Measurements from ENCODE around the gene SIM2.

Gene SIM2

DNA sequence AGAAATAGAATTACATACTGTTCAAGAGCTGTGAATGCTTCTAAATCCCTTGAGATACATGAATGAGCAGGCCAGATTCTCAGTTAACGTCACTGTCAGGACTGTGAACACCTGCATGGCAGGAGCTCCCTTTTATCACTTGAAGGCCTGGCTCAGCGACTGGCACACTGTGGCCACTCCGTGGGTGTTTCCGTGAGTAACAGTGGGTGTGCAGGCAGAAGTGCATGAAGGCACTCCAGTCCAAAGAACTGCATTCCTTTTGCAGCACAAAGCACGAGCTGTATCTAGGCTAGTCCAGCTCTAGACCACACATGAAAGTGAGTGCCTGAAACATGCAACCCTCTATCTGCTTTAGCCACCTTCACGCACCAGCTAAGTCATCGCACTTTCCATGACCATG, 9.6 kb upstream of the SIM2 start:
- ATAC-seq: no peak

DNA sequence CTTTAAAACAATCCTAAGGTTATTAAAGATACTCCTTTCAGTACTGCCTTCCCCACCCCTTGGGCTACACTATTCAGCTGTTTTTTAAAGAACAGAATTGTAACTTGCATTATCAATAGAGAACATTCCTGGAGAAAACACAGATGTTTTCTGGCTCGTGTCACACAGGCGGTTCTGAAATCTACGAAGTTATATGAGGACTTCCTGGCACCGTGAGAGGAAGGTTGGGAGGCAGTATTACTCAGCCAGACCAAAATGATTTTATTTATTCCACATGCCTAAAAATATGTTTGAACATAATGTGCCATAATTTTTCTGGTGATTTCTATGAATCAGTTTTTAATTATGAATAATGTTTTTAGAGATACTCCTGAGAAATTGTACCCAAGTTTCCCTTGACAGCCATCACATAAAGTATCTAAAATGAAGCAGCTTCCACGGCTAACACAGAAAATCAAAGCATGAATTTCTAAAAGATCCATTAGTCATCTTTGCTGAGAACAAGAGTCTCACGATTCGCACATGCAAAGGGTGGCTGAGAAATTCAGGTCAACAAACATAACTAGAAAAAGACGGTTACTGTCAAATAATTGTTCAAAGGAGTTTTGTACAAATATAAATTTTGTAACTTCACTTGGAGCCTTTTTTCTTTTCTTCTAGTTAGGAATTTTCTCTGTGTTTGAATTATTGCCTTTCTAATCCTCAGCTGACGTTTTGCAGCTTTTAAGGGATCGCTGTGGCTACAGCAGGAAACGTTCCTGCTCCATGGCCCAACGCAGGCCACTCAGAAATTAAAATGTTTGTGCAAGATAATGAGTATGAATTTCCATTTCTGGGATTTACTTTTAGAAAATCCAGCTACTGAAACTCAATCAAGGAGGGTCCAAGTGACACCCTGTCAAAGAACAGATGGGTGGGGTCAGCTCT, 8.0 kb upstream of the SIM2 start:
- no peak for ATAC-seq

DNA sequence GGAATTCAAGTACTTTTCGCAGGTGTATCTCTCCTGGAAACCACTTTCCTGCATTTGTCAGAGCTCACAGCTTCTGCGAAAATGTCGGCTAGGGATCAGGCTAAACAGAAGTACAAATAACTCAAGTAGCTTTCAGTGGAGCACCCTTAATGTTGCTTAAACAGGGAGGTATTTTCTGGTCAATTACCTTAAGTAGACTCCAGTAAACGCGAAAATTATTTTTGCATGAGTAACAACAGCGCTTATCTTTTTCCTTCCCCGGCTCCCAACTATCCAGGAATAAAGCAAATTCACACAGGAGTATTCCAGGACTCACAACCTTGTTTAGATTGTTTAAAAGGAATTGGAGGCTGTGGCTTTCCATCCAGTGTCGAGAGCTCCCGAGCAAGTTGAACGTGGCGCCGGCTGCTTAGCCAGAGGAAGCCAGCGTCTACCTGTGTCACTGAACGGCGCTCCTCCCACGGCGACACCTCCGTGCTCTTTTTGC, 7.3 kb upstream of the SIM2 start:
- no peak for ATAC-seq

DNA sequence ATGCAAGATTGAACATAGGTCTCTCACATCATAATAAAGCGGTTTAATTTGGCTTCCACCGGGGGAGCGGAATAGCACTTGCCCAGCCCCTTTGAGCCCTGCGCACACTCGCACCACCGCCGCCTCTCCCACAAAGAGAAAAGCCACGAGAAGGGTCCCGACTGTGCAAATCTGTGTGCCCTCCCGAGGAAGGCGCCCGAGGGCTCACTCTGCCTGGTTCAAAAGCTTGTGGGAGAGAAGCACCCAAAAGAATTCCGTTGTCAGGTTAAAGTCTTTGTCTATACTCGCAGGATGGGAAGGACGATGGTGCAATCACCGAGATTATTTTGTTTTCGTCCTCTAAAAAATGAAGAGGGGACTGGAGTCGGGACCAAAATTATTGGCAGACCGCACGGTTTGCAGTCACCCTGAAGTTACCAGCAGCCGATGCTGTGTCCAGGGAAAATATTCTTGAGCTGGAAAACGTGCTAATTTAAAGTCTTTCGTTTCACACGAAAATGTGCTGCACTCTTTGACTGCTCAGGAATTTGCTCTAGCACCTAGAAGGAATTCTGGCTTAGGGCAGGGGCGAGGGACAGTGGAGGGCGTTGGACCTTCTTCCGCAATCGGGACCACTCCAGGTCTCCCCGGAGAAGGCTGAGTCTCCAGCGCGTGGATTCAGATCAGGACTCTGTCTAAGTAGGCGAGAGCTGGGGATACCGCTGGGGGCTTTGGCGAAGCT, 6.6 kb upstream of the SIM2 start:
- no peak for ATAC-seq

DNA sequence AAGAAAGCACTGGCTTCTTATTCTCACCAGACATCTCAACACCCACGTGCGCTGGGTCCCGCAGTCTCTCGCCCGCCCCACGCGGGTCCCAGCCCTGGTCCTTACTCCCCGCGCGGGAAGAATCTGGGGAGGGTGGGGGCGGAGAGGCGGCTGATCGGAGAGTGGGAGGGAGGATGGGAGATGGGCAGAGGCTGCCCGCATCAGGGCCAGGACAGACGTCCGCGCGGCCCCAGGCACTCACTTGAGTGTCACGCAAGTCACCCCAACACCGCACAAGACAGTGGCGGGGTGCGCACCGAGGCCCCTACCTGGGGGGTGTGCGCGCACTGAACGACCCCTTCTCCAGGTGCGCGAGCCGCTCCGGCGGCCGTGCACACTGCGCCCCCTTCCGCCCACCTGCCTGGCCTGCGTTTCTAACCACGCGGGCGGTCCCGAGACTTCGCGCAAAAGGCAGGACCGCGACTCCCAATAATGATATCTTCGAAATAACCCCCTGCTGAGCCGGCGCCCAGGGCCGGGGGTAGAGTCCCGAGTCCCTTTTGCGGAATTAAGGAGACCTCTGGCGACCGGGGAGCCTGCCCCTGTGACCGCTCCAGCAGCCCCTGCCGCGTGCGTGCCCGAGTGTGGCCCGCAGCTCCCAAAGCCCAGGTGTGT, 6.0 kb upstream of the SIM2 start:
- ATAC-seq: no peak

DNA sequence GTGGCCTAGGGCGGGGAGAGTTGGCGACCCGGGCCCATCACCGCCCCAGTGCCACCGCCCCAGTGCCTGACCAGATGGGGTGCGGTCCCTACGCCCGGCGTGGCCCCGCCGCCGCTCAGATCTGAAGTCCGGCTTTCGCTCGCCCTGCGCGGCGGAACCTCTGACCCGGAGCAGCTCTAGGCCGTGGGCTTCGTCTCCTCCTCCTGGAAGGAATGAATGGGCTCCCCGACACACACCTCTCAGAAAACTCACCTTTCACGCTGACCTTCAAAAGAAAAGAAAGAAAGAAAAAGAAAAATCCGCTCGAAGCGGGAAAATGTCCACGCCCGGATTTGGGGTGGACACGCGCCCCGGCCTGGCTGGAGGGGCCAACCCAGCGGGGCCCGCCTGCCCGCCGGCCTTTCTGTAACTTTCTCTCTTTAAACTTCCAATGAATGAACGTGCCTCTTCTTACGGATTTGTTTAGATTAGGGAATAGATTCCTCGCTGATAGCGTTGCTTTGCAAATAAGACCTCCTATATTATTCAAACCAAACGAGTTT, 5.4 kb upstream of the SIM2 start:
- ATAC-seq: no peak

DNA sequence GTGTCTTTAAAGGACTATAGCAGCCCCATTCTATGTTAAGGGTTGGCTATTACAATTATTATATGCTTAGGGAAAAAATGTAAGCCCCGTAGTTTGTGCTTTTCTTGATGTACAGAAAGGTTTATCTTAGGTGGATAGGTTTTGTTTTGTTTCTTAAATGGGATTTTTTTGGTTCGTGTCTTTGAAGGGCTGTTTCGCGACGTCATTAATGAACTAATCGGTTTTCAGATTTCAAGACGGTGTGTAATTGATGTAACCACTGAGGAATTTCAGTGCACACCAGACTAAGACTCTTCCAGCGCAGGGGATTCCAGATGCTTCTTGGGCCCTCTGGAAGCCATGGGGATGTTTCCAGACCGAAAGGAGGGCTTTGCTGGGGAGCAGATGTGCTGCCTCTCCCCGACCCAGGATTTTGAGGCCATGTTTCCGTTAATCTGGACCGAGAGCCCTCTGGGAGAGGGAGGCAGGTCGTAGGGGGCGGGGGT, 4.8 kb upstream of the SIM2 start:
- no peak for ATAC-seq

DNA sequence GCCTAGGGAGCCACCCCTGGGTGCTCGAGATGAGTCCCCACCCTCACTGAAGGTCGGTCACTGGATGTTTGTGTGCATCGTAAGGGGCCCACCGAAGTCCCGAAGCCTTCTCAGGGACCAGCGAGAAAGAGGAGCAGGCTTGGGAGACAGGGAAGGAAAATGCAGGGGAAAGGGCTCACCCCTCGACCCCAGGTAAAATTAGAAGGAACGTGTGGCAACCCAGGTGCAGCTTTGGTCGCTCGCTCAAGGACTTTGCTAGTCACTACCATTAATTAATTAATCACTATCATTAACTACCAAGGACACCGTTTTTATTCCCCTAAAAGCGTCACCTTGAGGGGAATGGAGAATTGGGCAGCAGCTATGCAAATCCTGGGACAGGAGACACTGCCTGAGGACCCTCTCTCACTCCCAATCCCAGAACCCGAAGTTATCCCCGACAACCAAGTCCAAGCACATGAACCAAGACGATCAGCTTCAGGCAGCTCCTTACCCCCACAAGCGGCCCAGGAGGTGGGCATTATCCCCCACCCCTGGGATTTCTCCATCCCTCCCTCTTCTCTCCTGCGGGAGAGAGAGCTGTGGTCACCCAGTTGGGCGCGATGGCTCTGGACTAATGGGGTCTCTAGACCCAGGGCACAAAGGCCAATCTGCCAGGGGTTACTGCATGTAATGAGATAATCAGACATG, 4.2 kb upstream of the SIM2 start:
- ATAC-seq: no peak

DNA sequence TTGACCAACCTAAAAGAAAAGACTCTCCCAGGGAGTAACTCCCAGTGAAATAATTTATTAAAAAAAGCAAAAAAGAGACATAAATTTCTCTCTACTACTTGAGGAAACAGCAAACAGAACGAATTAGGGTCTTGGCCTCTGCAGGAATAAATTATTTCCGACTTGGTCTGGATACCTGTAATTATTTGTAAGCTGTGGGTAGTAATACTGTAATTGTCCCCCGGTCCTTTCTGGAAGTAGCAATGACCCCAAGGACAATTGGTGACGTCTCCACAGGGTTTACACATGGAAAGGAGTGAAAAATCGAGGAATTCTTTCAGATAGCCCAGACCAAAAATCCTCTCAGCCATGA, 3.7 kb upstream of the SIM2 start:
- no peak for ATAC-seq

DNA sequence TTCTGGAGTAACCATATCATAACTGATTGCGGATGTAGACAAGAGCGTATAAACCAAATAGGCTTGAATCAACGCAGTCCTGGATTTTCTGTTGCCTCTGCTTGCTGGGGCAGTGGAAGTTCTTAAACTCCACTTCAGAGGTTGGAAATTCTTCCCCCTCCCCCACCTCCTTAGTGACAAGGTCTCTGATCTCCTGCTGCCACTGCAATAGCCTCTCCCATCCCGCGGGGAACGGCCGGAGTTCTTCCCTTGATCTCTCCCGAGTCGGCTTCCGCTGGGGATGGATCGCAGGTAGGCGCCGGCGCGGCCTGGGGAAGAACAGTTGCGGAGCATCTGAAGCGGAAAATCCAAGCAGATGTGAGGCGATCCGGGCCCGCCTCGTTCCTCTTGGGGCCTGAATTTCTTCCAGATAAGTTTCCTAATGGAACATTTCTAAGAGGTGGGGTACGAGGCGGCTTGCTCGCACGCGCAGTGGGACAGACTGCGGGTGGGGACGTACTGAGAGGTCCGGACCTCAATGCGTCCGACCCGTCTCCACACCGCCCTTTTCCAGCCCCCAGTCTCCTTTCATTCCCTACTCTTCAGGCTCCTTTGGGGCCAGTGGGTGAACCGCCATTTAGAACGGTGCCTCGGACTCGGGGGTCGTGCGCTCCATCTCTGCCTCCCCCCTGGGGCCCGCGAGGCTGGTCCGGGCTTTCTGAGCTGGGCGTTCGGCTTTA, 3.1 kb upstream of the SIM2 start:
- ATAC-seq: no peak

DNA sequence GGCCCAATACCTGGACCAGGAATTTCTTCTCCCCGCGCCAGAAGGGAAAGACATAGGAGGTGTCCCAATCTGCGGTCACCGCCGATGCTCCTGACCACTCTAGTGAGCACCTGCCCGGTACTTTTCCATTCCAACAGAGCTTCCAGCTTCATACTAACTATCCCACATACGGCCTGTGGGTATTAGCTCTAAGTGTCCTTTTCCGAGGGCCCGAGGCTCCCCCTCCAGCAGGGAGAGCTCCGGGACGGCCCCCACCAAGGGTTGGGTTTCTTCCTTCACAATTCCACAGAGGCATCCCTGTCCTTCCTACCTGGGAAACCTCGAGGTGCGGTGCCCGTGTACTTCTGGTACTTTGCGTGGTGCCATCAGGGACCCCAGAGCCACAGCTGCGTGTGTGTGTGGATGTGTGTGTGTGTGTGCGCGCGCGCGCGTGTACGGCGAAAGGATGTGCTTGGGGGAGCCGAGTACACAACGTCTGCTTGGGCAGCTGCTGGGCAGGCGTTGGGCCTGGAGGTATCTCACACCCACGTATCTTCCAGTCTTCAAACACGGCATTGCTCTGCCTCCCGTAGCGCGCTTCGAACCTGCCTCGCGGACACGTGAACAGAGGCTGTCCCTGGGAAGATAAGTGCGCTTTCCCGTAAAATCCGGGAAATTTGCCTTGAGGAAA, 2.4 kb upstream of the SIM2 start:
- no peak for ATAC-seq

DNA sequence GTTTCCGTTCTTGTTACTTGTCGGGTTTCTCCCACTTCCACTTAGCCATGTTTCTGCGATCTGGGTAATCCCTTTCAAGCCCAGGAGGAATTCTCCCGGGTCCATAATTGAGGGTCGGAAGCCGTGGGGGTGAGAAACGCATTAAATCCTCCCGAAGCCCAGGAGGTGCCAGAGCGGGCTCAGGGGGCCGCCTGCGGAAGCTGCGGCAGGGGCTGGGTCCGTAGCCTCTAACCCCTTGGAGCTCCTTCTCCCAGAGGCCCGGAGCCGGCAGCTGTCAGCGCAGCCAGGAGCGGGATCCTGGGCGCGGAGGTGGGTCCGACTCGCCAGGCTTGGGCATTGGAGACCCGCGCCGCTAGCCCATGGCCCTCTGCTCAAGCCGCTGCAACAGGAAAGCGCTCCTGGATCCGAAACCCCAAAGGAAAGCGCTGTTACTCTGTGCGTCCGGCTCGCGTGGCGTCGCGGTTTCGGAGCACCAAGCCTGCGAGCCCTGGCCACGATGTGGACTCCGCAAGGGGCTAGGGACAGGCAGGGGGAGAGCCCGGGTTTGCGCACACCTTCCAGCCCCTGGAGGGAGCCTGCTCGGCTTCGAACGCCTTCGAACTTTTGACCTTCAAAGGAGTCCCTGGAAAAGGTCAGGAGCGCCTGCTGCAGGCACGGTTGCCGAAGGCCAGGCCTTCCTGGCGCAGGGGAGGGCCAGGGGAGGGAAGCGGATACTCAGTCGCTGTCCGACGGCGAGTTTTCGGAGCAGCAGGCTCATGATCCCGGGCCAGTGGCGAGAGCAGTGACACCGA, 1.7 kb upstream of the SIM2 start:
- no peak for ATAC-seq

DNA sequence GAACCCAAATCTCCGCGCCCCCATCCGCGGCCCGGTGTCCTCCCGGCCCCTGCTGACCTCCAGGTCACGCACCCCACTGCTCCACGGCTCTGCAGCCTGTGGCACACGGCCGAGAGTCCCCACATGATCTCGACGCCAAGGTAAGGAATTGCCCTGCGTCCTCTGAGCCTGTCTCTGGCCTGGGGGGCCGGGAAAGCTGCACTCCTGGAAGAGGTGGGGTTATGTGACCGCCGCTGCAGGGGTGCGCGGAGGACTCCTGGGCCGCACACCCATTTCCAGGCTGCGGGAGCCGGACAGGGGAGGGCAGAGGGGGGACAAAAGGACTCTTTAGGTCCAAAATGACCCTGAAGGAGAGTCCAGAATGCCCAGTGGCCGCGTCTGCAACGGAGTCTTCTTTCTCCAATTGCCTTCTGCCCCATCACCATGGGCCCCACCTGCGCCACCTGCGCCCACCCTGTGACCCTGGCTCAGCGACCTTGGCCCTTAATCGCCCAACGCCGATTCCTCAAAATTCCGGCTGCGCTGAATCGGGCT, 997 bp upstream of the SIM2 start:
- no peak for ATAC-seq

DNA sequence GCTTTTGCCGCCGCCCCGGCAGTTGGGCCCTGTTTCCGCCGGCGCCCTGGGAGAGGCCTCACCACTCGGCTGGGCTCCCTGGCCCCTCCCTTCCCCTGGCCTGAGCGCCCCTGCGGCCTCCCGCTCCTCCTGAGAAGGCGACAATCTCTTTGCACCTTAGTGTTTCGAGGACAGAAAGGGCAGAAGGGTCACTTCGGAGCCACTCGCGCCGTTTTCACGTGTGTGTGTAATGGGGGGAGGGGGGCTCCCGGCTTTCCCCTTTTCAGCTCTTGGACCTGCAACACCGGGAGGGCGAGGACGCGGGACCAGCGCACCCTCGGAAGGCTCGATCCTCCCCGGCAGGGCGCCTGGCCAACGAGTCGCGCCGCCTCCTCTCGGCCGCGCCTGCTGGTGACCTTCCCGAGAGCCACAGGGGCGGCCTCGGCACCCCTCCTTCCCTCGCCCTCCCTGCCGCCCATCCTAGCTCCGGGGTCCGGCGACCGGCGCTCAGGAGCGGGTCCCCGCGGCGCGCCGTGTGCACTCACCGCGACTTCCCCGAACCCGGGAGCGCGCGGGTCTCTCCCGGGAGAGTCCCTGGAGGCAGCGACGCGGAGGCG, 432 bp upstream of the SIM2 start:
- ATAC-seq: no peak

DNA sequence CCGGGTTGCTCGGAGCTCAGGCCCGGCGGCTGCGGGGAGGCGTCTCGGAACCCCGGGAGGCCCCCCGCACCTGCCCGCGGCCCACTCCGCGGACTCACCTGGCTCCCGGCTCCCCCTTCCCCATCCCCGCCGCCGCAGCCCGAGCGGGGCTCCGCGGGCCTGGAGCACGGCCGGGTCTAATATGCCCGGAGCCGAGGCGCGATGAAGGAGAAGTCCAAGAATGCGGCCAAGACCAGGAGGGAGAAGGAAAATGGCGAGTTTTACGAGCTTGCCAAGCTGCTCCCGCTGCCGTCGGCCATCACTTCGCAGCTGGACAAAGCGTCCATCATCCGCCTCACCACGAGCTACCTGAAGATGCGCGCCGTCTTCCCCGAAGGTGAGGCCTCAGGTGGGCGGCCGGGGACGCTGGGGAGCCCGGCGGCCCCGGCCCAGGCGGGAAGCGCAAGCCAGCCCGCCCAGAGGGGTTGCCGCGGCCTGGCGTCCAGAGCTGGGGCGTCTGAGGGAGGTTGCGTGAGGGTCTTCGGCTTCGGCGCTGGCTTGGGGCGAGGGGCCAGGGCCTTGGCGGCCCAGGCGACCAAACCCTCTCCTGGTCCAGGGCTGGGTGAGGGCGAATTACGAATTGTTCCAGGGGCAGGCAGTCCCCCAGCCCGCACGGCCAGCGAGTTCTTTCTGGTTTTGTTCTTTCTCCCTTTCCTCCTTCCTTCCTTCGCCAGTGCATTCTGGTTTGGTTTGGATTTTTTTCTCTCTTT, 805 bp downstream of the SIM2 start:
- ATAC-seq: no peak

DNA sequence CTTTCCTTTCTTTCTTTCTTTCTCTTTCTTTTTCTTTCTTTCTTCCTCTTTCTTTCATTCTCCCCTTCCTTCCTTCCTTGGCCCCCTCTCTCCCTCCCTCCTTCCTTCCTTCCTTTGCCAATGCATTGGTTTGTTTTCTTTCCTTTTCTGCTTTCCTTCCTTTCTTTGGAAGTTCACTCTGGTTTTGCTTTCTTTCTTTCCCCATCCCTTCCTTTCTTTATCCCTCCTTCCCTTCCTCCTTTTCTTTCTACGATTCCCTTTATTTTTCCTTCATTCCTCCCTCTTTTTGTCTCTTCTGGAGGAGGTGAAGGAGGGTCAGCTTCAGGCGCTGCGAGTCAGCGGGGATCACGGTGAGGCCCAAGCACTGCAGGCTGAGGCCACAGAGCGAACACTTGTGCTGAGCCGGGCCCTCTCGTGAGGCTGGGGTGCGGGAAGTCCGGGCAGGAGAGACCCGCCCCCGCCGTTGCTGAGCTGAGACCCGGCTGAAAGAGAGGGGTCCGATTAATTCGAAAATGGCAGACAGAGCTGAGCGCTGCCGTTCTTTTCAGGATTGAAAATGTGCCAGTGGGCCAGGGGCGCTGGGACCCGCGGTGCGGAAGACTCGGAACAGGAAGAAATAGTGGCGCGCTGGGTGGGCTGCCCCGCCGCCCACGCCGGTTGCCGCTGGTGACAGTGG, 1.5 kb downstream of the SIM2 start:
- no peak for ATAC-seq

DNA sequence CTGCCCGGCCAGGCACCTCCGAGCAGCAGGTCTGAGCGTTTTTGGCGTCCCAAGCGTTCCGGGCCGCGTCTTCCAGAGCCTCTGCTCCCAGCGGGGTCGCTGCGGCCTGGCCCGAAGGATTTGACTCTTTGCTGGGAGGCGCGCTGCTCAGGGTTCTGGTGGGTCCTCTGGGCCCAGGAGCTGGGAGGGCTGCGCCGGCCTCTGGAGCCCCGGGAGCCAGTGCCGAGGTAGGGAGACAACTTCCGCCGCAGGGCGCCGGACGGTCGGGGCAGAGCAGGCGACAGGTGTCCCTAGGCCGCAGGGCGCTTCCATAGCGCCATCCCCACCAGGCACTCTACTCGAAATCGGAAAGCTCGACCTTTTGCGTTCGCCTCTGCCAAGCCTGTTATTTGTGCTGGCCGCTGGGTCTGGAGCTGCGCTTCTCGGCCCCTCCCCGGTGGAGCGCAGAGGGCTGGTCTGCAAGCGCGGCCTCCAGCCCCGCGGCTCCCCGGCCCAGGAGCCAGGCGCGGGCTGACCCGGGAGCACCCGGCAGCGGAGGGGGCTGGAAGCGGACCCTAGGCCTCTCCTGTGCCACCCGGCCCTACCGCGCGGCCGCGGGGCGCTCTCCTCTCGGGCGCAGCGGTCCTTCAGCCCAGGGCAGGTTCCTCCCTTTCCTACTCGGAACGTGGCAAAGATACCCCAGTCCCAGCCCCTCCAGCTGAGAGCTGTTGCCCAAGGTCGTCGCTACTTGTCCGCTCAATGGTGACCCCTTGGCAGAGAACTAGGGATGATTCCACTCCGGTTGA, 2.2 kb downstream of the SIM2 start:
- no peak for ATAC-seq

All from activated CD4-positive, CD25-positive, alpha-beta regulatory T cell treated with anti-CD3 and anti-CD28 coated beads, Interleukin-2, amount 50 U/mL, for 24 hours (primary cell).